GM19463 (cell line): ENCODE results near the gene FBXW10.
"Not testable (repeated sequence)": the region's sequence is repeated elsewhere in the genome, so short reads cannot be mapped to it uniquely, and the experiment has no call there.

Source experiments
- ATAC-seq: cut with Tn5 transposase; IDR thresholded peaks from one replicate; pipeline ENCODE4 v1.9.1; 2021; ENCODE audit warnings: mild to moderate bottlenecking, moderate library complexity; ENCODE audit not compliant: unreplicated experiment

Gene FBXW10

GRCh38 chr17:18821430-18821829 lies 77.6 kb downstream of the FBXW10 start:
- ATAC-seq = not testable (repeated sequence)

- ATAC-seq = not testable (repeated sequence)
Measured at GRCh38 chr17:18827613-18828012, 83.8 kb downstream of the FBXW10 start.
